Left lobe of liver (tissue), 2 donors: ENCODE data around the gene ZNF101. TPM values are rescaled to one million over a fixed set of nuclear protein-coding genes. Genes with fewer than 3 reads are reported as not detected.

Source experiments
- ATAC-seq: fragments of 200-7000 bp; cut with Tn5 transposase; one replicate; pipeline ENCODE4 v1.9.1; 2020; ENCODE audit warnings: mild to moderate bottlenecking, moderate library complexity
- DNase-seq: peaks from one replicate; pipeline ENCODE4 v3.0.0-alpha.2; 2020; ENCODE audit warnings: low spot score
- total RNA-seq: library from RNA; stranded (reverse); gene quantifications from one replicate; pipeline ENCODE4 v1.2.1, GENCODE V29; 2021
- donor health status: DM: no; HTN: no; CAD: no; lungs with moderate emphysema.
- donor health status: DM: no; HTN: yes; CAD: no.

The ZNF101 gene
- total RNA-seq, 1 donor from 2014 or later: 3.4 TPM

DNA sequence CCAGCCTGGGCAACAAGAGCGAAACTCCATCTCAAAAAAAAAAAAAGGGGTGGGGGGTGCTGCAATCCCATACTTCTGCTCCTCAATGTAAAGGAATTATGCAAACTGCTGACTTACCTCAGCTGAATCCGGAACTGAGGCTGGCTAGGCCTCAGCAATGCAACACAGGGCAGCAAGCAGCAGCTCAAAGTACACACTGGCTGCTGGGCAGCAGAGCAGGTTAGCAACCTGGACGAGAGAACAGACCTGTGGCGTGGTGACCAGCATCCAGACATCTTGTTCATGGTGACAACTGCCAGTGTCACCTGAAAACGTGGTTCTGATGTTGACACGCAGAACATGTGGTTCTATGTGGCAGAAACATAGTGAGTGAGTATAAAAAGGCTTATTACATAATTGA, 36.2 kb downstream of the ZNF101 start:
- ATAC-seq (no peak), DNase-seq (no peak)

DNA sequence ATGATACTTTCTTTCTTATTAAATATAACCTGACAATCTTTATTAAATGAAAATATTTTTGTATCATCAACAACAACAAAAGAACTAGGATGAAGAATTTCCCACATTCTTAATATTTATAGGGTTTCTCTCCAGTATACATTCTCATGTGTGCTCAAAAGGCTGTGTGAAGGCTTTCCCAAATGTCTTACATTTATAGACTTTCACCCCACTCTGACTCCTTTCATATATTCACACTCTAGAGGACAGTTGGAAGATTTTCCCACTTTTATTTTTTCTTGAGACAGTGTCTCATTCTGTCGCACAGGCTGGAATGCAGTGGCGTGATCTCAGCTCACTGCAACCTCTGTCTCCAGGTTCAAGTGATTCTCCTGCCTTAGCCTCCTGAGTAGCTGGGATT, 41.9 kb downstream of the ZNF101 start:
- ATAC-seq (no peak), DNase-seq (no peak)

DNA sequence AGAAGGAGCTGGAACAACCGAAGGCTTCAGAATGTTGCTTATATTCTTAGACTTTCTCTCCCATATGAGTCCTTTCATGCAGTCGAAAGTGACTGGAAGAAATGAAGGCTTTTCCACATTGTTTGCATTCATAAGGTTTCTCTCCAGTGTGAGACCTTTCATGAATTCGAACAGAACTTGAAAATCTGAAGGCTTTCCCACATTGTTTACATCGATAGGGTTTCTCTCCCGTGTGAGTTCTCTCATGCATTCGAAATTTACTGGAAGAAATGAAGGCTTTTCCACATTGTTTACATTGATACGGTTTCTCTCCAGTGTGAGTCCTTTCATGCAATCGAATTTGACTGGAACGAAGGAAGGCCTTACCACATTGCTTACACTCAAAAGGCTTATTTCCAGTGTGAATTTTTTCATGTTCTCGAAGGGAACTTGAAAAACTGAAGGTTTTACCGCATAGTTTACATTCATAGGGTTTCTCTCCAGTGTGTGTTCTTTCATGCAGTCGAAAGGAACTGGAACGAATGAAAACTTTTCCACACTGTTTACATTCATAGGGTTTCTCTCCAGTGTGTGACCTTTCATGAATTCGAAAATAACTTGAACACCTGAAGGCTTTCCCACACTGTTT, 42.8 kb downstream of the ZNF101 start:
- DNase-seq (no peak), ATAC-seq (no peak)

DNA sequence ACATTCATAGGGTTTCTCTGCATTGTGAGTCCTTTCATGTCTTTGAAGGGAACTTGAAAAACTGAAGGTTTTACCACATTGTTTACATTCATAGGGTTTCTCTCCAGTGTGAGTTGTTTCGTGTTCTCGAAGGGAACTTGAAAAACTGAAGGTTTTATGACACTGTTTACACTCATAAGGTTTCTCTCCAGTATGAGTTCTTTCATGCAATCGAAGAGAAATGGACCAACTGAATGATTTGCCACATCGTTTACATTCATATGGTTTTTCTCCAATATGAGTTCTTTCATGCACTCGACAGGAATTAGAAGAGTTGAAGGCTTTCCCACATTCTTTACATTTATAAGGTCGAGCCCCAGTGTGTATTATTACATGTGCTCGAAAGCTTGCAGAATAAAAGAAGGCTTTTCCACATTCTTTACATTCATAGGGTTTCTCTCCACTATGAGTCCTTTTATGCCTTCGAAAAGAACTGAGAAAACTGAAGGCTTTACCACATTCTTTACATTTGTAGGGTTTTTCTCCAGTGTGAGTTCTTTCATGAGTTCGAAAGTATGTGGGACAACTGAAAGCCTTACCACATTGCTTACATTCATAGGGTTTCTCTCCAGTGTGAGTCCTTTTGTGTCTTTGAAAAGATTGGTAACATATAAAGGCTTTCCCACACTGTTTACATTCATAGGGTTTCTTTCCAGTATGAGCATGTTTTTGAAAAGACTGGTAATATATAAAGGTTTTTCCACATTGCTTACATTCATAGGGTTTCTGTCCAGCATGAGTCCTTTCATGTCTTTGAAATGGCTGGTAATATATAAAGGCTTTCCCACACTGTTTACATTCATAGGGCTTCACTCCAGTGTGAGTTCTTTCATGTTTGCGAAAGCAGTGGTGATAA, 43.5 kb downstream of the ZNF101 start:
- ATAC-seq (no peak), DNase-seq (no peak)

DNA sequence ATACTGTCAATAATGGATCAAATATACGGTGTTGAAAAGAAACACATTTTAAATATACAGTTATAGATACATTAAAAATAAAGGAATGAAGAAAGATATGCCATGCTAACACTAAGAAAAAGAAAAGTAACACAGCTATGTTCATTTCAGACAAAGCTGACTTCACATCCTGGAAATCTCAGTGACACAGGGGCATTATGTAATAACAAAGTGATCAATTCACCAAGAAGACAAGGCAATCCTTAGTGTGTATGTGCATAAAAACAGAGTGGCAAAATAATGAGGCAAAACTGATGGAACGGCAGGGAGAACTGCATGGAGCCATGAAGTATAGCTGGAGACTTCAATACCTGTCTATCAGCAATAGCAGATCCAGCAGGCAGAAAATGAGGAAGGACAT, 51.2 kb downstream of the ZNF101 start:
- no peak for ATAC-seq
- no peak for DNase-seq

DNA sequence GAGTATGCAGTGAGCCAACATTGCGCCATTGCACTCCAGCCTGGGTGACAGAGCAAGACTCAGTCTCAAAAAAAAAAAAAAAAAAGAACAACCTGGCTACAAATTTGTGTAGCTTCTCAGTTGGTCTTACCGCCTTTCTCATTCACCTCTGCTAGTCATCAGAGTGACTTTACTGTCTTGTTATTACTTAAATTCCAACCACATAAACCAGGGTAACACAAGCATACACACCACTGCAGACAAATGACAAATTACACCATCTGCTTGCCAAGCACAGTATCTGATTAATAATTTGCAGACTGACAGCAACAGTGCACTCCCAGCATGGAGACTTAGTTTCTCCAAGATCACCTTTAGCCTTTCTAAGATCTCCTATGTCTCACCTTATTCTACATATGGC, 53.3 kb downstream of the ZNF101 start:
- no peak for ATAC-seq
- DNase-seq: no peak

DNA sequence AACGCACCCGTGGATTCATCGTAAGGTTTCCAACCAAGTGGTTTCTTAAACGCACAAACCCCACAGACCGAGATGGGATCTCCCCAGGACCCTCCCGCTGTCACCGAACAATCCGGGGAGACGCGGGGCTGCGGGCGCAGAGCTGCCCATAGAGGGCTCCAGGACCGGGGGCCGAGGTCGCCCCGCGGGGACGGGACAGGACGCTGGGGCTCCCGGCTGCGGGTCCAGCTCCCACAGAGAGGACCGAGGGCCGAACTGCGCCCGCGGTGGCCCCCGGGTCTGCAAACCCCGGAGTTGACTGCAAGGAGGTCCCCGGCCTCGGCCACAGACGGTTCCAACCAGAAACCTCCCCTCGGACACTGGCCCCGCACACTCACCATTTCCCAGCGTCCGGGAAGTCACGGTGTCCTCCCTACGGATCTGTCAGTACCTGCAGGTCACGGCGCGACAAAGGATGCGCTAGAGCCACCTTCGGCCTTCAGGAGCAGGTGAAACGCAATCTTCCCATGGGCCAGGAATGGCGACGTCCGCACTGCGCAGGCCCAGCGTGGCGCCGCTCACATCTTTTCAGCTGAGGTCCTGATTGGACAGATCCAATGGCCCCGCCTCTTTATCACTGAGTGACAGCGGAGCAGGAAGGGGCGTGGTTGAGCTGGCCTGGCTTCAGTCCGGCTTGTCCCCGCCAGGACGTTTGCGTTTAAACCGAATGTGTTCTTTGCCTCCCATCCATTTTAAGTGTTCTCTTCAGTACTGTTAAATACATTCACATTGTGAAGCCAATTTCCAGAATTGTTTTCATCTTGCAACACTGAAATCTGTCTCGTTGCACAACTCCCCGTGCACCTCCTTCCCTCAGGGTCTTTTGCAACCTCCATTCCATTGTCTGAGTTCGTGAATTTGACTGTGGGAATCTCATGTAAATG, 64.2 kb downstream of the ZNF101 start, which contains the start of gene ZNF14:
TSS of gene ZNF14 (minus strand) at position 534 of the 923 bp plus-strand sequence. CDS start at position 380, 154 bp downstream.
- ATAC-seq (peak; percentile 95), DNase-seq (peak; percentile 76)

Other genes with a start within 250 kb of the ZNF101 start
- gene TSSK6, start 153.3 kb upstream of the ZNF101 start, total RNA-seq: 1.8 TPM
- 200 TPM for gene NDUFA13, start 152.6 kb upstream of the ZNF101 start, total RNA-seq
- gene YJEFN3, start 139.9 kb upstream of the ZNF101 start, total RNA-seq: 5.9 TPM
- 0.10 TPM for gene CILP2, start 130.6 kb upstream of the ZNF101 start, total RNA-seq
- gene PBX4, start 50.2 kb upstream of the ZNF101 start, total RNA-seq: 0.18 TPM
- 1.3 TPM for gene LPAR2, start 40.6 kb upstream of the ZNF101 start, total RNA-seq
- gene GMIP, start 25.2 kb upstream of the ZNF101 start, total RNA-seq: 3.7 TPM
- 34.2 TPM for gene ATP13A1, start 5.2 kb upstream of the ZNF101 start, total RNA-seq
- gene ZNF14, start 64.3 kb downstream of the ZNF101 start, total RNA-seq: 0.40 TPM
- gene ZNF506, start 152.9 kb downstream of the ZNF101 start, total RNA-seq: 2.9 TPM
- gene ZNF253, start 197.0 kb downstream of the ZNF101 start, total RNA-seq: 4.7 TPM
- 0.45 TPM for gene ZNF93, start 232.1 kb downstream of the ZNF101 start, total RNA-seq